ENCODE measurements around the gene ZC3H7A. TPM values are rescaled to one million over a fixed set of nuclear protein-coding genes. Genes with fewer than 3 reads are reported as not detected.

The ZC3H7A gene
- total and polyA plus RNA-seq, 2 of the 13 experiments (the other 11 are each of a cell fraction or from before 2014, with no cell fraction given): 29.2 to 36.8 TPM

DNA sequence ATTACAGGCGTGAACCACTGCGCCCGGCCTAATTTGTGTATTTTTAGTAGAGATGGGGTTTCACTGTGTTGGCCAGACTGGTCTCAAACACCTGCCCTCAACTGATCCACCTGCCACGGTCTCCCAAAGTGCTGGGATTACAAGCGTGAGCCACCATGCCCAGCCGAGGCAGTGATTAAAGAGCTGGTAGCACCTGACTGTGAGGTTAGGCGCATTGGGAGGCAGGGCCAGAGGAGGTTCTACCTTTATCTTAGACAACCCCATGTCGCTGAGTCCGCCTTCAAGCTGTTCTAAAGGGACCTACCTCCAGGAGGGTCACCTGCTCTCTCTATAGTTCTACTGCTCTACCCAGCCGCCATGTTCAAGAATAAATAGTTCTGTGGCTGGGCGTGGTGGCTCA, 46.1 kb upstream of the ZC3H7A start (continued):
- TF ChIP-seq, protein P1, sequence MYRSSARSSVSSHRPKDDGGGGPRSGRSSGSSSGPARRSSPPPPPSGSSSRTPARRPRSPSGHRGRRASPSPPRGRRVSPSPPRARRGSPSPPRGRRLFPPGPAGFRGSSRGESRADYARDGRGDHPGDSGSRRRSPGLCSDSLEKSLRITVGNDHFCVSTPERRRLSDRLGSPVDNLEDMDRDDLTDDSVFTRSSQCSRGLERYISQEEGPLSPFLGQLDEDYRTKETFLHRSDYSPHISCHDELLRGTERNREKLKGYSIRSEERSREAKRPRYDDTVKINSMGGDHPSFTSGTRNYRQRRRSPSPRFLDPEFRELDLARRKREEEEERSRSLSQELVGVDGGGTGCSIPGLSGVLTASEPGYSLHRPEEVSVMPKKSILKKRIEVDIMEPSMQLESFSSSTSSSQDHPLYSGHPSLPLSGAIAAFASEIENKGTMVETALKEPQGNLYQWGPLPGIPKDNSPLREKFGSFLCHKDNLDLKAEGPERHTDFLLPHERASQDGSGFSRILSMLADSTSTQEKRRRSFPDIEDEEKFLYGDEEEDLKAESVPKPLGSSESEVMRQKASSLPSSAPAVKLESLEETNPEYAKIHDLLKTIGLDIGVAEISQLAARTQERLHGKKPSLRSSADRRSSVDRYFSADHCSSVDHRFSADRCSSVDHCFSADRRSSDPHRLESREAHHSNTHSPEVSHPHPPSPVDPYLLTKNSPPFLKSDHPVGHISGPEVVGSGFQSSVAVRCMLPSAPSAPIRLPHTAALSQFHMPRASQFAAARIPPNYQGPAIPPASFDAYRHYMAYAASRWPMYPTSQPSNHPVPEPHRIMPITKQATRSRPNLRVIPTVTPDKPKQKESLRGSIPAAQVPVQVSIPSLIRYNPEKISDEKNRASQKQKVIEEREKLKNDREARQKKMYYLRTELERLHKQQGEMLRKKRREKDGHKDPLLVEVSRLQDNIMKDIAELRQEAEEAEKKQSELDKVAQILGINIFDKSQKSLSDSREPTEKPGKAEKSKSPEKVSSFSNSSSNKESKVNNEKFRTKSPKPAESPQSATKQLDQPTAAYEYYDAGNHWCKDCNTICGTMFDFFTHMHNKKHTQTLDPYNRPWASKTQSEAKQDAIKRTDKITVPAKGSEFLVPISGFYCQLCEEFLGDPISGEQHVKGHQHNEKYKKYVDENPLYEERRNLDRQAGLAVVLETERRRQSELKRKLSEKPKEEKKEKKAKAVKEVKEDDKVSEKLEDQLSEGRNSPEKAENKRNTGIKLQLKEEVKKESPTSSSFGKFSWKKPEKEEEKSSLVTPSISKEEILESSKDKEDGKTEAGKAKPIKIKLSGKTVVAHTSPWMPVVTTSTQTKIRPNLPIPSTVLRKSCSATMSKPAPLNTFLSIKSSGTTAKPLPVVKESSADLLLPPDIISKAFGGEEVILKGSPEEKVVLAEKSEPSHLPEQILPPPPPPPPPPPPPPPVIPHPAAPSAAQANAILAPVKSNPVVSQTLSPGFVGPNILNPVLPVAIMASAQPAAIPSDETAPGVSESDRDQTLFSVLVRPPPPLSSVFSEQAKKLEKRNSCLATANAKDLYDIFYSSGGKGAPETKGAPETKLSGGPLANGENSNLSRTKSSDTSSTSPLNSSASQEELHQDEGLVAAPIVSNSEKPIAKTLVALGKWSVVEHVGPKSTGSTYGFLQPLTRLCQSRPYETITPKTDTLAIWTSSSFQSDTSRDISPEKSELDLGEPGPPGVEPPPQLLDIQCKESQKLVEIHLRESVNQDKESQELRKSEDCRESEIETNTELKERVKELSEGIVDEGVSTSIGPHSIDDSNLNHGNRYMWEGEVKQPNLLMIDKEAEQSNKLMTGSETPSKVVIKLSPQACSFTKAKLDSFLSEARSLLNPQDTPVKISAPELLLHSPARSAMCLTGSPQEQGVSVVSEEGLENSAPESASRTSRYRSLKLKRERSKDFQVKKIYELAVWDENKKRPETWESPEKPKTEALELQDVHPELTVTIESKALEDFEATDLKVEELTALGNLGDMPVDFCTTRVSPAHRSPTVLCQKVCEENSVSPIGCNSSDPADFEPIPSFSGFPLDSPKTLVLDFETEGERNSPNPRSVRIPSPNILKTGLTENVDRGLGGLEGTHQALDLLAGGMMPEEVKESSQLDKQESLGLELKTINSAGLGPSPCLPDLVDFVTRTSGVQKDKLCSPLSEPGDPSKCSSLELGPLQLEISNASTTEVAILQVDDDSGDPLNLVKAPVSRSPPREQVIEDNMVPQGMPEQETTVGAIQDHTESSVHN (CRISPR knock-in tag; IDR thresholded peaks at IDR 0.05): no peak
- TF ChIP-seq HHEX (CRISPR knock-in tag; IDR thresholded peaks at IDR 0.05): no peak
- TF ChIP-seq FOXC1 (CRISPR knock-in tag; IDR thresholded peaks at IDR 0.05; ENCODE audit: borderline replicate concordance): no peak

DNA sequence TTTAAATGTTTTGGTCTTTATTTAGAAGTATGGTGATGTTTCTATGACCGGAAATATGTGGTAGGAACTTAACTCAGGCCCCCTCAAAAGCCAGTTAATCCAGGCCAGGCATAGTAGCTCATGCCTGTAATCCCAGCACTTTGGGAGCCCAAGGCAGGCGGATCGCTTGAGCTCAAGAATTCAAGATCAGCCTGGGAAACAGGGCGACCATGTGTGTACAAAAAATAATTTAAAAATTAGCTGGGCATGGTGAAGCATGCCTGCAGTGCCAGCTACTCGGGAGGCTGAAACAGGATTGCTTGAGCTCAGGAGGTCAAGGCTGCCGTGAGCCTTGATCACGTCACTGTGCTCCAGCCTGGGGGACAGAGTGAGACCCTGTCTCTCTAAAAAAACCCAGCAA, 44.0 kb upstream of the ZC3H7A start:
- Histone ChIP-seq H4K20me1 (ENCODE audit: insufficient read depth, low read length) (peaks cover 16% of the 10 kb centered on the region), H3K4me2 (ENCODE audit: low read depth, low read length) (no peak overlapping the region), H3K27ac (ENCODE audit: extremely low read length, insufficient read depth, low read length) (no peak overlapping the region), H3K36me3 (replicated peaks in 1 of 2; ENCODE audit: control insufficient read depth in 1 of 2, insufficient read depth in 2 of 2, low read length in 2 of 2) (peaks cover 72 to 92% of the 10 kb centered on the region in 2 experiments), H3K9ac (ENCODE audit: insufficient read depth, low read depth, low read length) (no peak overlapping the region), H2AFZ (ENCODE audit: low read length) (no peak overlapping the region), H3K27me3 (ENCODE audit: control insufficient read depth in 1 of 2, insufficient read depth in 2 of 2, low read length in 2 of 2) (no peaks in the 10 kb centered on the region), H3K9me3 (ENCODE audit: low read length) (no peaks in the 10 kb centered on the region), H3K4me3 (replicated peaks in 1 of 3; ENCODE audit: insufficient read depth in 1 of 3, low read depth in 2 of 3, low read length in 3 of 3) (no peak overlapping the region), H3K4me1 (ENCODE audit: insufficient read depth, low read length) (peaks cover 5% of the 10 kb centered on the region), H3K79me2 (ENCODE audit: insufficient read depth, low read length) (peaks cover 20% of the 10 kb centered on the region)
- FAIRE-seq (no peak), DNase-seq (ENCODE audit: low spot score) (no peak), ATAC-seq (no peak)
- no TSS peak for BruUV-seq (replicated peaks)
- ChIA-PET POLR2A (interaction anchor here (1.0 to 2.0 kb wide), 7 partner anchors 8 to 98 kb away, joined by 3 to 9 read pairs (median 5); partner anchors contain the start of genes GSPT1, RSL1D1, TXNDC11 and ZC3H7A), CTCF (ENCODE audit: low intra/inter-chr PET ratio, low total read pairs) (no interaction called here)
- intact Hi-C loops (cut with micrococcal nuclease; ENCODE audit: unreplicated experiment): no loop called here
- TF ChIP-seq ELF3 (CRISPR knock-in tag; IDR thresholded peaks at IDR 0.05) (no peak), ZNF614 (CRISPR knock-in tag; IDR thresholded peaks at IDR 0.05; ENCODE audit: borderline replicate concordance) (no peak), ZNF850 (CRISPR knock-in tag; conservative IDR thresholded peaks at IDR 0.05) (no peak), ZNF83 (CRISPR knock-in tag; IDR thresholded peaks at IDR 0.05; ENCODE audit: borderline replicate concordance) (no peak)
- TF ChIP-seq, protein P2, sequence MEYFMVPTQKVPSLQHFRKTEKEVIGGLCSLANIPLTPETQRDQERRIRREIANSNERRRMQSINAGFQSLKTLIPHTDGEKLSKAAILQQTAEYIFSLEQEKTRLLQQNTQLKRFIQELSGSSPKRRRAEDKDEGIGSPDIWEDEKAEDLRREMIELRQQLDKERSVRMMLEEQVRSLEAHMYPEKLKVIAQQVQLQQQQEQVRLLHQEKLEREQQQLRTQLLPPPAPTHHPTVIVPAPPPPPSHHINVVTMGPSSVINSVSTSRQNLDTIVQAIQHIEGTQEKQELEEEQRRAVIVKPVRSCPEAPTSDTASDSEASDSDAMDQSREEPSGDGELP (IDR thresholded peaks at IDR 0.05; ENCODE audit: borderline replicate concordance, low read depth): no peak
- in situ Hi-C loops (cut with HindIII; ENCODE audit: extremely low pct_ligation_motif_present, low pct_unique_long_range_greater_than_20kb): no loop called here
- WGBS (ENCODE audit: low lambda C conversion rate): 97% methylated on average over 7 of the region's 7 CpGs

Measured in HepG2 (cell line).